T-helper 1 cell (primary cell): ENCODE measurements around the gene OR4F6.

ENCODE experiments used
- DNase-seq, 5 donors: peaks; one replicate each; pipeline ENCODE4 v3.0.0-alpha.2; 2012 to 2020

OR4F6 gene

GRCh38 chr15:101805605-101806345, 2.5 kb downstream of the OR4F6 start:
- no peak for DNase-seq

GRCh38 chr15:101807345-101807945, 4.1 kb downstream of the OR4F6 start:
- no peak for DNase-seq

GRCh38 chr15:101808201-101808600, 4.9 kb downstream of the OR4F6 start:
- no peak for DNase-seq

- no peak for DNase-seq
These were observed 7.1 kb downstream of the OR4F6 start for GRCh38 chr15:101810456-101810855.

- DNase-seq: no peak
These were observed 7.6 kb downstream of the OR4F6 start for GRCh38 chr15:101810876-101811275.

GRCh38 chr15:101811902-101812301, 8.6 kb downstream of the OR4F6 start, which contains the start of gene OR4F15:
Gene OR4F15 (plus strand): TSS chr15:101812202. CDS start chr15:101818187, 5,985 bp downstream.
- no peak for DNase-seq

GRCh38 chr15:101813803-101814534, 10.7 kb downstream of the OR4F6 start:
- no peak for DNase-seq

- DNase-seq: no peak
These were observed 17.5 kb downstream of the OR4F6 start for GRCh38 chr15:101820781-101821180.

GRCh38 chr15:101827257-101827656, 23.9 kb downstream of the OR4F6 start:
- DNase-seq: no peak

GRCh38 chr15:101828774-101829173, 25.5 kb downstream of the OR4F6 start:
- DNase-seq: no peak

- no peak for DNase-seq
These were observed 38.3 kb downstream of the OR4F6 start for GRCh38 chr15:101841656-101842055.

GRCh38 chr15:101844916-101845315, 41.6 kb downstream of the OR4F6 start:
- DNase-seq: no peak

- no peak for DNase-seq
These were observed 49.0 kb downstream of the OR4F6 start for GRCh38 chr15:101852356-101852755.
